Thoracic aorta (tissue), 2 donors: ENCODE data around the gene CENPK. TPM values are rescaled to one million over a fixed set of nuclear protein-coding genes. Genes with fewer than 3 reads are reported as not detected.
A peak's percentile ranks its signal among the peaks of the same experiment; 100 is the strongest.
"Not testable (repeated sequence)": the region's sequence is repeated elsewhere in the genome, so short reads cannot be mapped to it uniquely, and the experiment has no call there.

Experiments
- ATAC-seq: fragments of 150-250 bp; one replicate; pipeline ENCODE4 v1.8.0; 2017; ENCODE audit warnings: low read depth; ENCODE audit not compliant: insufficient number of reproducible peaks, low FRiP score
- DNase-seq: peaks from one replicate; pipeline ENCODE4 v3.0.0-alpha.2; 2020; ENCODE audit warnings: low spot score
- H3K27ac ChIP-seq, 2 donors: fragments of 200-600 bp; sonication (generic); 1 replicate in 1 of 2; 2 replicates in 1 of 2; pipeline ENCODE4 v1.5.1; 2016; ENCODE audit warnings: mild to moderate bottlenecking in 2 of 2, moderate library complexity in 2 of 2
- H3K27me3 ChIP-seq: fragments of 200-600 bp; sonication (generic); replicated peaks from 2 replicates; pipeline ENCODE4 v1.6.0; 2016; ENCODE audit warnings: mild to moderate bottlenecking; ENCODE audit not compliant: insufficient read depth
- H3K36me3 ChIP-seq: fragments of 200-600 bp; sonication (generic); one replicate; pipeline ENCODE4 v1.5.1; 2016
- H3K4me1 ChIP-seq, 2 donors: fragments of 200-600 bp; sonication (generic); 1 replicate in 1 of 2; 2 replicates in 1 of 2; pipeline versions ENCODE4 v1.5.1 to v1.6.0; 2016; ENCODE audit warnings: low read depth in 2 of 2, mild to moderate bottlenecking in 1 of 2; ENCODE audit not compliant: control insufficient read depth in 1 of 2
- H3K4me3 ChIP-seq: fragments of 200-600 bp; sonication (generic); 2 replicates; pipeline ENCODE4 v1.5.1; 2016; ENCODE audit warnings: mild to moderate bottlenecking
- H3K9me3 ChIP-seq: fragments of 200-600 bp; sonication (generic); 2 replicates; pipeline ENCODE4 v1.5.1; 2016
- total RNA-seq, 2 donors: library from RNA; depleted of rRNA; stranded (reverse); fragments of >200 nt; gene quantifications; one replicate each; pipeline versions ENCODE4 v1.1.0 to v1.2.3, GENCODE V29; 2016
- TF ChIP-seq, protein P1 (sequence below): fragments of 200-600 bp; sonication (generic); IDR thresholded peaks from one replicate; pipeline ENCODE4 v1.5.1; 2019; ENCODE audit warnings: antibody characterized with exemption

The CENPK gene, protein sequence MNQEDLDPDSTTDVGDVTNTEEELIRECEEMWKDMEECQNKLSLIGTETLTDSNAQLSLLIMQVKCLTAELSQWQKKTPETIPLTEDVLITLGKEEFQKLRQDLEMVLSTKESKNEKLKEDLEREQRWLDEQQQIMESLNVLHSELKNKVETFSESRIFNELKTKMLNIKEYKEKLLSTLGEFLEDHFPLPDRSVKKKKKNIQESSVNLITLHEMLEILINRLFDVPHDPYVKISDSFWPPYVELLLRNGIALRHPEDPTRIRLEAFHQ
- total RNA-seq, result 1 to 10 TPM in 1 of 2 donors, under 1 TPM in 1; 0.42 to 1.1 TPM

- Histone ChIP-seq H3K9me3 (no peaks in the 10 kb centered on the region), H3K27ac (peak within 1 kb of the TSS; percentile 80 to 93), H3K4me1 (peaks cover 15 to 31% of the 10 kb centered on the region in 2 donors), H3K36me3 (peaks cover 4% of the 10 kb centered on the region), H3K27me3 (no peaks in the 10 kb centered on the region), H3K4me3 (peak within 1 kb of the TSS; percentile 82)
- DNase-seq (peak; percentile 92), ATAC-seq (peak; percentile 99)
- TF ChIP-seq, protein P1, sequence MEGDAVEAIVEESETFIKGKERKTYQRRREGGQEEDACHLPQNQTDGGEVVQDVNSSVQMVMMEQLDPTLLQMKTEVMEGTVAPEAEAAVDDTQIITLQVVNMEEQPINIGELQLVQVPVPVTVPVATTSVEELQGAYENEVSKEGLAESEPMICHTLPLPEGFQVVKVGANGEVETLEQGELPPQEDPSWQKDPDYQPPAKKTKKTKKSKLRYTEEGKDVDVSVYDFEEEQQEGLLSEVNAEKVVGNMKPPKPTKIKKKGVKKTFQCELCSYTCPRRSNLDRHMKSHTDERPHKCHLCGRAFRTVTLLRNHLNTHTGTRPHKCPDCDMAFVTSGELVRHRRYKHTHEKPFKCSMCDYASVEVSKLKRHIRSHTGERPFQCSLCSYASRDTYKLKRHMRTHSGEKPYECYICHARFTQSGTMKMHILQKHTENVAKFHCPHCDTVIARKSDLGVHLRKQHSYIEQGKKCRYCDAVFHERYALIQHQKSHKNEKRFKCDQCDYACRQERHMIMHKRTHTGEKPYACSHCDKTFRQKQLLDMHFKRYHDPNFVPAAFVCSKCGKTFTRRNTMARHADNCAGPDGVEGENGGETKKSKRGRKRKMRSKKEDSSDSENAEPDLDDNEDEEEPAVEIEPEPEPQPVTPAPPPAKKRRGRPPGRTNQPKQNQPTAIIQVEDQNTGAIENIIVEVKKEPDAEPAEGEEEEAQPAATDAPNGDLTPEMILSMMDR, result no peak
Measured at GRCh38 chr5:65562731-65563701, at the start of gene CENPK, which contains the start of gene PPWD1. TSS of gene CENPK (minus strand) at chr5:65563168. CDS start at chr5:65554907, 8,261 bp downstream. TSS of gene PPWD1 (plus strand) at chr5:65563296. CDS start at chr5:65563311, 15 bp downstream.

GRCh38 chr5:65612298-65612907 lies 49.4 kb upstream of the CENPK start:
- no peaks in the 10 kb centered on the region for H3K9me3 ChIP-seq
- no peak overlapping the region for H3K27ac ChIP-seq
- no peaks in the 10 kb centered on the region for H3K4me1 ChIP-seq
- no peak overlapping the region for H3K4me3 ChIP-seq
- TF ChIP-seq, protein P1, result no peak
- no peak for ATAC-seq
- H3K27me3 ChIP-seq, result no peaks in the 10 kb centered on the region
- H3K36me3 ChIP-seq, result peaks cover 28% of the 10 kb centered on the region
- DNase-seq, result no peak

- no peaks in the 10 kb centered on the region for H3K9me3 ChIP-seq
- TF ChIP-seq, protein P1, result no peak
- H3K27me3 ChIP-seq, result no peaks in the 10 kb centered on the region
- ATAC-seq (no peak), DNase-seq (no peak)
- H3K27ac ChIP-seq, result no peak overlapping the region
- H3K4me1 ChIP-seq, result no peaks in the 10 kb centered on the region
- no peak overlapping the region for H3K4me3 ChIP-seq
- H3K36me3 ChIP-seq, result peaks cover 28% of the 10 kb centered on the region
Measured at GRCh38 chr5:65611524-65611923, 48.6 kb upstream of the CENPK start.

- not testable (repeated sequence) for H3K9me3 ChIP-seq, ATAC-seq
Measured at GRCh38 chr5:65601761-65602160, 38.8 kb upstream of the CENPK start.

DNA sequence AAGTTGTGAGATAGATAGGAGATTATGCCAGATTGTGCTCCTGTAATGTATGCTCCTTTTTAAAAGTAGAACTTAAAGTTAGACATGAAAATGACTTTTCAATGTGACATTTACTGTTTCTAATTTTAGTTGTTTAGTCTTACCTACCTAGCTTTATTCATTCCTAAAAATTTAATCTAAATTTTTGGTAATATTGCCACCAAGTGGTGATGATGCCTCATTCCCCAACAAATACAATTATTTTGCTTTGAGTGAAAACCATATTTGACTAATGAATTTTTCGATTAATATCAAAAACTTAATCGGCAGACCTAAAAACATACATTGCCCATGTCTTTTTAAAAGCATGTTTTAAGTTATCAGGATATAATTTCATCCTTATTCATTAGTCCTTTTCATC lies 25.7 kb upstream of the CENPK start:
- H3K36me3 ChIP-seq, result peaks cover 38% of the 10 kb centered on the region
- DNase-seq, result no peak

More at GRCh38 chr5:65601761-65602160, 38.8 kb upstream of the CENPK start:
- peaks cover 29% of the 10 kb centered on the region for H3K36me3 ChIP-seq
- H3K27ac ChIP-seq, H3K4me1 ChIP-seq, H3K27me3 ChIP-seq, H3K4me3 ChIP-seq, DNase-seq: not testable (repeated sequence)

More for the DNA sequence above, 25.7 kb upstream of the CENPK start:
- H3K4me1 ChIP-seq, result no peaks in the 10 kb centered on the region
- no peaks in the 10 kb centered on the region for H3K9me3 ChIP-seq
- TF ChIP-seq, protein P1, result no peak
- H3K27me3 ChIP-seq, result no peaks in the 10 kb centered on the region
- H3K27ac ChIP-seq, result no peak overlapping the region
- ATAC-seq, result no peak
- H3K4me3 ChIP-seq, result no peak overlapping the region
